Left lobe of liver (tissue), 2 donors: ENCODE measurements around the gene GPRIN2. TPM values are rescaled to one million over a fixed set of nuclear protein-coding genes. Genes with fewer than 3 reads are reported as not detected.
"Not testable (repeated sequence)": the region's sequence is repeated elsewhere in the genome, so short reads cannot be mapped to it uniquely, and the experiment has no call there.

Source experiments
- ATAC-seq: fragments of 200-7000 bp; cut with Tn5 transposase; one replicate; pipeline ENCODE4 v1.9.1; 2020; ENCODE audit warnings: mild to moderate bottlenecking, moderate library complexity
- DNase-seq: peaks from one replicate; pipeline ENCODE4 v3.0.0-alpha.2; 2020; ENCODE audit warnings: low spot score
- total RNA-seq: library from RNA; stranded (reverse); gene quantifications from one replicate; pipeline ENCODE4 v1.2.1, GENCODE V29; 2021
- donor health status: DM: no; HTN: no; CAD: no; lungs with moderate emphysema.
- donor health status: DM: no; HTN: yes; CAD: no.

The GPRIN2 gene
- total RNA-seq, 1 donor from 2014 or later: 1.1 TPM

- DNase-seq: peak; percentile 57
Observed at GRCh38 chr10:46523119-46523961, 33.1 kb downstream of the GPRIN2 start.

GRCh38 chr10:46522295-46523118 lies 34.0 kb downstream of the GPRIN2 start:
- peak; percentile 44 for DNase-seq
- no peak for ATAC-seq

More at GRCh38 chr10:46523119-46523961, 33.1 kb downstream of the GPRIN2 start:
- peak; percentile 53 for ATAC-seq

GRCh38 chr10:46520941-46521340 lies 35.5 kb downstream of the GPRIN2 start:
- no peak for ATAC-seq
- peak; percentile 55 for DNase-seq

DNA sequence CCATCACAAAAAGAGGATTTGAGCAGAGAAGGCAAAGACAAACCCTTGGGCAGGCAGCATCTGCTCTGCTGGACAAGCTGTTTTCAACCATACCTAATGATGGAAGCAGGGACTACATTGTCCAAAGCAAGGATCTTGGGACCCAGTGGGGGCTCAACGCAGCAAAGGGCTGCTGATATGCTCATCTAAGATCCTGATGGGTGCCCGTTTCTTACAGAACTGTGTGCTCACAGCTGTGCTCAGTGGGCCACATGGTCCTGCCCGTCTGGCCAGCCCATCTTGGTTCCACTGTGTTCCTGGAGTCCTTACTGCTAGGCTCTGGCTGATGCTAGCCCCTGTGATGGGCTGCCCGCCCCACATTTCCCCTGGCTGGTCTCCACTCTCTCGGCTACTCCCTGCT lies 36.1 kb downstream of the GPRIN2 start:
- peak; percentile 50 for DNase-seq
- no peak for ATAC-seq

DNA sequence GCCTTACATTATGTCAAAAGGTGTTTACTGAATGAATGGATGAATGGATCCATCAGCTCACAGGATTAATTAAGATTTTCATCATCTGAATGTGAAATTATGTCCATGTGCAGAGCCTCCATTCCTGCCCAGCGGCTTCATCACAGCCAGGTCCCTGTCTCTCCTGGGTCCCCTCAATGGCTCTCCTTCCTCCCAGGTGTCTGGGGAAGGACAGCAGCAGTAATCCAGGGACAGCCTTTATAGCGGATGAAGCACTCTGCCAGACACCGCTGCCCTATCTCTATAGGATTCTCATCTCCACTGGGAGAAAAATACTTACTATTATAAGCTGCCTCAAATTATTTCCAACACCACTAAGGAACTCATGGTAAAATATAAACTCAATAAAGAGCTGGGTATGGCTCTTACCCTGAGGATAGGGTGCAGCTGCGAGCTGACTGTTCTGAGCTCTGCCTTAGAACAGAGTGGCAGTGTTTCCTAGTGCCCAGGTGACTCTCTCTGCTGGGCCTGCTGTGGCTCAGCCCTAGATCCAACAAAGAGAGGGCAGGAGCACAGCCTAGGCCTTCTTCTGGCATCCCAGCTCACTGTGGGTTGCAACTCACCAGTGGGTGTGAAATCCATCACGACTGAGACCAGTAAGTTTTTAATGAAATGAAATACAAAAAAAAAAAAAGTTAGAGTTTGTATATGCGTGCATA lies 38.3 kb downstream of the GPRIN2 start:
- DNase-seq: peak; percentile 46
- no peak for ATAC-seq

GRCh38 chr10:46517541-46517940 lies 38.9 kb downstream of the GPRIN2 start:
- no peak for DNase-seq
- no peak for ATAC-seq

DNA sequence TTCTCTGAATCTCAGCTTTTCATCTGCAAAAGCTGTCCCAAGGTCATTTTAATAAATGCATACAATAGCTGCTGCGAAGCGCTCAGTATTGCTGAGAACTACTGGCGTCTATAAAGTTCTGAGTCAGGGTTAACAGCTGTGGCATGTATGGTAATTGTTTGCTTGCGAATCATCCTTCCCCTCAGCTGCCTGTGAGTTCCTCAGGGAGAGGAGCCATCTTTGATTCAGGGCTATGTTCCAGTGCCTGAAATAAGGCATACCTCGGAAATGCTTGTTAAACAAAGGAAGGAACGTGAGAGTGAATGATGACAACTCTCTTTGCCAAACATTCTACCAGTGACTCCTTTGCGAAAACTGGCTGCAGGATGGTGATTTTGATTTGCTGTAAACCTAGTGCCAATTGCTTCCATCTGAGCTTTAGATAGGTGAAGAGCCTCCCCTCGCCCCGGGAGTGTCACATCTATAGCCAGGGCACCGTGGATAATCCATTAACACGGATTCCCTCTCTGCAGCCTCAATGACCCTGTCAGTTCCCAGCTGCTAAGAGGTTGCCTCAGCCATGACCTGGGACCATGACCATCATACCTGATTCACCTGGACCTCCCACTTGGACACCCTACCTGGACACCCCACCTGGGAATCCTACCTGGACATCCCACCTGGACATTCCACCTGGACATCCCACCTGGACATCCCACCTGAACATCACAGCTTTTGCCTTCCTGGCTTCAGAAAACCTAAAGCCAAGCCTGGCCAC lies 39.6 kb downstream of the GPRIN2 start:
- no peak for ATAC-seq
- DNase-seq: peak; percentile 49

DNA sequence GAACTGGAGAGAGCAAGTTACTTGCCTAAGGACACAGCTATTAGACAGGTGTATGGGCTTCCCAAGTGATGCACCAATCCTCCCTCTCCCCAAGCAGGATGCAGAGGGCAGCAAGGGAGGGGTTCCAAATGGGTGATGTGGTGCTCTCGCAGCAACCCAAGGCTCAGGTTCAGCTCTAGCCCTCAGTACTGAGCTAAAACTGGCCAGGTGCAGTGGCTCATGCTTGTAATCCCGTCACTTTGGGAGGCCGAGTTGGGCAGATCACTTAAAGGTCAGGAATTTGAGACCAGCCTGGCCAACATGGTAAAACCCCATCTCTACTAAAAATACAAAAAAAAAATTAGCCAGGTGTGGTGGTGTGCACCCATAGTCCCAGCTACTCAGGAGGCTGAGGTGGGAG lies 40.7 kb downstream of the GPRIN2 start:
- ATAC-seq (no peak), DNase-seq (peak; percentile 40)

DNA sequence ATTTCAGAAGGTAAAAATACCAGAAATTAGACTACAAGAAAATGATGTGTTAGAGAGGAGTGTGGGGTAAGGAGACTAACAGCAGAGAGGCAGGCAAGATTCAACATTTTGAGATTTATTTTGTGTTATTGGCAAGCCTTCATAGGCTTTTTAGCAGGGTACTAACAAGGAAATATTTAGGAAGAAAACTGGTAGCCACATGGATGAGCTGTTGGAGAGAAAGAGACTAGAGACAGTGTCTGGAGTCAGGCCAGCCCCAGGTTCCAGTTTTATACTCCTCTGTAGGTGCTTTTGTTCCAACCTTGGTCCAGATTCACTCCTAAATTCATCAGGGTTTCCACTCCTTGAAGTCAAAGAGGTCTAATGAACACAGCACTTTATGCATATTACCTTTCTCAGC lies 41.1 kb downstream of the GPRIN2 start:
- DNase-seq (no peak), ATAC-seq (no peak)

- DNase-seq: peak; percentile 46
- ATAC-seq: peak; percentile 5
Observed at GRCh38 chr10:46514899-46515298, 41.6 kb downstream of the GPRIN2 start.

- DNase-seq: peak; percentile 50
- ATAC-seq: no peak
Observed at GRCh38 chr10:46514431-46514861, 42.0 kb downstream of the GPRIN2 start.

GRCh38 chr10:46513333-46513732 lies 43.1 kb downstream of the GPRIN2 start:
- not testable (repeated sequence) for DNase-seq

GRCh38 chr10:46512725-46513124 lies 43.7 kb downstream of the GPRIN2 start:
- ATAC-seq: peak; percentile 85
- not testable (repeated sequence) for DNase-seq

More at GRCh38 chr10:46513333-46513732, 43.1 kb downstream of the GPRIN2 start:
- peak; percentile 80 for ATAC-seq

- DNase-seq, ATAC-seq: not testable (repeated sequence)
Observed at GRCh38 chr10:46512002-46512401, 44.5 kb downstream of the GPRIN2 start.

Other genes starting within 250 kb of the GPRIN2 start
- 0.86 TPM for gene ANXA8L1, start 180.9 kb downstream of the GPRIN2 start, total RNA-seq
- gene NPY4R, start 90.7 kb downstream of the GPRIN2 start, total RNA-seq: not detected
- 0.65 TPM for gene SYT15, start 22.5 kb upstream of the GPRIN2 start, total RNA-seq